Subcutaneous abdominal adipose tissue (tissue), 5 donors: ENCODE data around the gene CEP170B.
"Not testable (repeated sequence)": the region's sequence is repeated elsewhere in the genome, so short reads cannot be mapped to it uniquely, and the experiment has no call there.

Experiments
- H3K27ac ChIP-seq: one replicate; pipeline ENCODE4 v1.7.0; 2013; ENCODE audit warnings: low read depth, mild to moderate bottlenecking, inconsistent platforms, low read length, moderate library complexity
- H3K27me3 ChIP-seq, 5 donors: one replicate each; pipeline ENCODE4 v1.7.0; 2013; ENCODE audit warnings: low read length in 5 of 5, inconsistent platforms in 1 of 5; ENCODE audit not compliant: control insufficient read depth in 5 of 5, insufficient read depth in 4 of 5
- H3K36me3 ChIP-seq, 5 donors: one replicate each; pipeline ENCODE4 v1.7.0; 2013; ENCODE audit warnings: low read length in 5 of 5; ENCODE audit not compliant: control insufficient read depth in 5 of 5, insufficient read depth in 5 of 5
- H3K4me1 ChIP-seq, 5 donors: one replicate each; pipeline ENCODE4 v1.7.0; 2013; ENCODE audit warnings: low read length in 5 of 5, mild to moderate bottlenecking in 3 of 5, moderate library complexity in 1 of 5; ENCODE audit not compliant: control insufficient read depth in 5 of 5, insufficient read depth in 5 of 5
- H3K4me3 ChIP-seq, 5 donors: one replicate each; pipeline ENCODE4 v1.7.0; 2013; ENCODE audit warnings: low read length in 5 of 5, low read depth in 1 of 5
- H3K9ac ChIP-seq, 5 donors: one replicate each; pipeline ENCODE4 v1.7.0; 2013; ENCODE audit warnings: low read length in 5 of 5, mild to moderate bottlenecking in 4 of 5, moderate library complexity in 3 of 5
- H3K9me3 ChIP-seq, 5 donors: one replicate each; pipeline ENCODE4 v1.7.0; 2013; ENCODE audit warnings: low read length in 5 of 5; ENCODE audit not compliant: control insufficient read depth in 5 of 5
- donor health status: healthy.
- donor health status: healthy.
- donor health status: healthy.
- donor health status: healthy.
- donor health status: healthy.

CEP170B gene

GRCh38 chr14:104885031-104885972 lies 20.2 kb downstream of the CEP170B start:
- H3K4me3 ChIP-seq: no peak overlapping the region
- H3K4me1 ChIP-seq: no peaks in the 10 kb centered on the region
- H3K27me3 ChIP-seq: no peaks in the 10 kb centered on the region
- H3K9ac ChIP-seq: no peak overlapping the region
- H3K36me3 ChIP-seq: peaks cover 0 to 66% (median 50%) of the 10 kb centered on the region in 5 donors
- no peaks in the 10 kb centered on the region for H3K9me3 ChIP-seq
- no peak overlapping the region for H3K27ac ChIP-seq

DNA sequence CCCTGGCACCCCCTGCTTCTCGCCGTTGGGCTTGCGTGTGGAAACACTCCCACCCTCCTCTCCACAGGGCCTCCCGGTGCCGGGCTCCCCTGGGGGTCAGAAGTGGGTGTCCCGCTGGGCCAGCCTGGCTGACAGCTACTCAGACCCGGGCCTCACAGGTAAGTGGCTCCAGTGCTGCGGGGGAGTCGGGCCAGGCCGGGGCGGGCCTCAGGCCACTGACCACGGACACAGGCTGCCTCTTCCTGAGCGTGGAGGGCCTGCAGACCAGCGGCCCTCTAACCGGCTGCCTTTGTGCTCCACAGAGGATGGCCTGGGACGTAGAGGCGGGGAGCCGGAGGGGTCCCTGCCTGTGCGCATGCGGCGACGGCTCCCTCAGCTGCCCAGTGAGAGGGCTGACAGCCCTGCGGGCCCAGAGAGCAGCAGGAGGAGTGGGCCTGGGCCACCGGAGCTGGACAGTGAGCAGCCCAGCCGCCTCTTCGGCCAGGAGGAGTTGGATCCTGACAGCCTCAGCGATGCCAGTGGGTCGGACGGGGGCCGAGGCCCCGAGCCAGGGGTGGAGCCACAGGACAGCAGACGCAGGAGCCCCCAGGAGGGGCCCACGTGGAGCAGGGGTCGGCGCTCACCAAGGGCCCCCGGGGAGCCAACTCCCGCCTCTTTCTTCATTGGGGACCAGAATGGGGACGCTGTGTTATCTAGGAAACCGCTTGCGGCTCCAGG lies 21.1 kb downstream of the CEP170B start:
- Histone ChIP-seq H3K9me3 (no peaks in the 10 kb centered on the region), H3K27me3 (no peaks in the 10 kb centered on the region), H3K9ac (no peak overlapping the region), H3K4me3 (no peak overlapping the region), H3K36me3 (peaks cover 0 to 60% (median 44%) of the 10 kb centered on the region in 5 donors), H3K27ac (no peak overlapping the region), H3K4me1 (no peaks in the 10 kb centered on the region)

- no peaks in the 10 kb centered on the region for H3K4me1 ChIP-seq
- H3K27me3 ChIP-seq: no peaks in the 10 kb centered on the region
- H3K36me3 ChIP-seq: peaks cover 0 to 60% (median 44%) of the 10 kb centered on the region in 5 donors
- H3K9me3 ChIP-seq: no peaks in the 10 kb centered on the region
- H3K27ac ChIP-seq: no peak overlapping the region
- H3K4me3 ChIP-seq: no peak overlapping the region
- no peak overlapping the region for H3K9ac ChIP-seq
Observed at GRCh38 chr14:104886690-104887622, 21.9 kb downstream of the CEP170B start.

DNA sequence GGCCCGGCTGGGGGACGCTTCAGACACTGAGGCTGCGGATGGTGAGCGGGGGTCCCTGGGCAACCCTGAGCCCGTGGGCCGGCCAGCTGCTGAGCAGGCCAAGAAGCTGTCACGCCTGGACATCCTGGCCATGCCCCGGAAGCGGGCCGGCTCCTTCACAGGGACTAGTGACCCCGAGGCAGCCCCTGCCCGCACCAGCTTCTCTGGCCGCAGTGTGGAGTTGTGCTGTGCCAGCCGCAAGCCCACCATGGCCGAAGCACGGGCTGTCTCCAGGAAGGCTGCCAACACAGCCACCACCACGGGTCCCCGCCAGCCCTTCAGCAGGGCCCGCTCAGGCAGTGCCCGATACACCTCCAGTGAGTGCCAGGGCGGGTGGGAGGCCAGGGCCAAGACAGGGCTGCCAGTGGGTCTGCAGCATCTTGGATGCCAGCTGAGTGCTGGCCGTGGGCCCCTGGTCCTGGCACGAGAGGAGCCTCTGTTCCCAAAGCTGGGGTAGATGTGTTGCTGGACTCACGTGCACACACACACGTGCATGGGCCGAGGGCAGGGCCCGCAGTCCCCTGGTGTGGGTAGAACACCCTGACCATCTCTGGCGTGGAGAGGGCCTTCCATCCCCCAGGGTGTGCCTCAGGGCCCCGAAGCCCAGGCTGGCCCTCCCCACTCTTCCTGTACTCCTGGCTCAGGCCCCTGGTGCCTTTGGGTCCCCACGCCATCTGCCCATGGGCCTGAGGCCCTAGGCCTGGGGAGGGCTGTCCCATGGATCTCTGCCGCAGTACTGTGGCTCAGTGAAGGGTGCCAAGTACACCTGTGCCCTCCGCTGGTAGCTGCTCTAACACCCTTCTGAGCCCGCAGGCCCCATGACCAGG lies 22.8 kb downstream of the CEP170B start:
- Histone ChIP-seq H3K36me3 (peaks cover 0 to 57% (median 44%) of the 10 kb centered on the region in 5 donors), H3K4me1 (no peaks in the 10 kb centered on the region)

DNA sequence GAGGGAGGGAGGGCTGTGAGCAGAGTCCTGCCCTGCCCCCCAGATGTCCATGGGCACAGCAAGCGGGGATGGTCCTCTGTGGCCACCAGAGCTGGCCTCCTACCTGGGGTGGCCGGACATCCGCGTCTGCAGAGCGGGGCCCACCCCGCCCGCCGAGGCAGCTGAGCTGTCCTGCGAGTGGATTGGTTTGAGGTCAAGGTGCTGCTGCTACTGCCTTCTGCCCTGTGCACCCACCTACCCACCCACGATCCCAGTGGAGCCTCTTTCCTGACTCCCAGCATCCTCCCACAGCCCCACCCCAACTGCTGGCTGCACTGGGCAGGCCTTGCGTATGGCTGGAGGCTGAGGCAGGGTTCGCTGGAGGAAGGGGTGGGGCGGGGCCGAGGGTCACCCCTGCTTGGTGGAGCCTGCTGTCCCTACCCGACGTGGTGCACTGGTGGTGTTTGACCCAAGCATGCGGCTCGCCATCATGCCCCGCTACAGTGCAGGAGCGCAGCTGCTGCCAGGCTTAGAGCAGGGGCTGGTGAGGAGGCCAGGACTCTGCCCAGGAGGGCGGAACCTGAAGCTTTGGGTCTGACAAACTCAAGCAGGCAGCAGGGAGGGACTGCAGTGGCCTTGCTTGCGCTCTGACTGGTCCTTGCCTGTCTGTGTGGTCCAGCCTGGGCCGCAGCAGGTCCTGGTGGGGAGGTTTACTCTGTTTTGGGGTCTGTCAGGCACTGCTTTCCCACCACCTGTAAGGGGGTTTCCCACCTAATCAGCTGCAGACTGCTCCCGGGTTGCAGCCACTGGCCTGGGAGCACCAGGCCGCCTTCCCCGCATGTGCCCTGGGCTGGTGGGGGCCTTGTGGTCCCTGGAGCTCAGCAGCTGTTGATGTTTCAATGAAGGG lies 23.7 kb downstream of the CEP170B start:
- Histone ChIP-seq H3K27me3 (no peaks in the 10 kb centered on the region), H3K9me3 (no peaks in the 10 kb centered on the region), H3K4me1 (no peaks in the 10 kb centered on the region), H3K36me3 (peaks cover 0 to 49% (median 38%) of the 10 kb centered on the region in 5 donors), H3K9ac (no peak overlapping the region), H3K27ac (no peak overlapping the region), H3K4me3 (no peak overlapping the region)

More for the DNA sequence above, 22.8 kb downstream of the CEP170B start:
- H3K9me3 ChIP-seq: no peaks in the 10 kb centered on the region
- H3K9ac ChIP-seq: no peak overlapping the region
- H3K4me3 ChIP-seq: no peak overlapping the region
- H3K27ac ChIP-seq: no peak overlapping the region
- no peaks in the 10 kb centered on the region for H3K27me3 ChIP-seq

DNA sequence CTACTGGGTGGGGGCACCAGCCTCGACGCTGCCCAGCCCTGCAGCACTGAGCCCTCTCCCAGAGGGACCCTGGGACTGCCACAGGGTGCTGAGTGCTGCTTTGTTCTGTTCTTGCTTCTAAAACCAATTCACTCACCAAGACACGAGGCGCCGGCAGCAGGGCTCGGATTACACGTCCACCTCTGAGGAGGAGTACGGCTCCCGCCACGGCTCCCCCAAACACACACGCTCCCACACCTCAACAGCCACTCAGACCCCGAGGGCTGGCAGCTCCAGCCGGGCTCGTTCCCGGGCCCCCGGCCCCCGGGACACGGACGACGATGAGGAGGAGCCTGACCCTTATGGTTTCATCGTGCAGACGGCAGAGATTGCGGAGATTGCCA lies 24.3 kb downstream of the CEP170B start:
- H3K9me3 ChIP-seq: no peaks in the 10 kb centered on the region
- no peak overlapping the region for H3K27ac ChIP-seq
- peaks cover 0 to 4% (median 0%) of the 10 kb centered on the region in 5 donors for H3K4me1 ChIP-seq
- no peaks in the 10 kb centered on the region for H3K27me3 ChIP-seq
- peaks cover 0 to 49% (median 39%) of the 10 kb centered on the region in 5 donors for H3K36me3 ChIP-seq
- no peak overlapping the region for H3K4me3 ChIP-seq
- no peak overlapping the region for H3K9ac ChIP-seq

DNA sequence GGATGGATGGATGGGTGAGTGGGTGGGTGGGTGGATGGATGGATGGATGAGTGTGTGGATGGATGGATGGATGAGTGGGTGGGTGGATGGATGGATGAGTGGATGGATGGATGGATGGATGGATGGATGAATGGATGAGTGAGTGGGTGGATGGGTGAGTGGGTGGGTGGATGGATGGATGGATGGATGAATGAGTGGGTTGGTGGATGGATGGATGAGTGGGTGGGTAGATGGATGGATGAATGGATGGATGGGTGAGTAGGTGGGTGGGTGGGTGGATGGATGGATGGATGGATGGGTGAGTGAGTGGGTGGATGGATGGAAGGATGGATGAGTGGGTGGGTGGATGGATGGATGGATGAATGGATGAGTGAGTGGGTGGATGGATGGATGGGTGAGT lies 25.2 kb downstream of the CEP170B start:
- not testable (repeated sequence) for H3K4me3 ChIP-seq, H3K27ac ChIP-seq, H3K9me3 ChIP-seq, H3K4me1 ChIP-seq, H3K9ac ChIP-seq, H3K27me3 ChIP-seq
- H3K36me3 ChIP-seq: peaks cover 0 to 51% (median 39%) of the 10 kb centered on the region in 5 donors

DNA sequence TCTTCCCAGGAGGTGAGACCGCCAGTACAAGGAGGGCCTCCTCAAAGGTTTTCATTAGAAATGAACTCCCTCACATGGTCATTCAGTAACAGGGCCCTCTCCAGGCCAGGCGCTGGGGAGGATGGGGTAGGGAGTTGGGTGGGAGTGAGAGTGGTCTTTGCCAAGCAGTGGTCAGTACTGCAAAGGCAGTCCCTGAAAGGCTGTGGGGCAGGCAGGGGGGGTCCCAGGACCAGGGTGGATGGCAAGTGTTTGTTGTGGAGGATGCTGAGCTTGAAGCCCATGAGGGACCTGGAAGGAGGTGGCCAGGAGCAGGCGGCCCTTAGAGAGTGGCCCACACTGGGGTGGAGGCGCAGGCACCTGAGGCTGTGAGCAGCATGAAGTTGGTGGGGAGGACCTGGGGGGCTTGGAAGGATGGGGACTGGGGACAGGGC lies 26.1 kb downstream of the CEP170B start:
- Histone ChIP-seq H3K27ac (no peak overlapping the region), H3K27me3 (no peaks in the 10 kb centered on the region), H3K9me3 (no peaks in the 10 kb centered on the region), H3K9ac (no peak overlapping the region), H3K36me3 (peaks cover 0 to 42% (median 32%) of the 10 kb centered on the region in 5 donors), H3K4me3 (no peak overlapping the region), H3K4me1 (peaks cover 0 to 16% (median 10%) of the 10 kb centered on the region in 5 donors)
